Measurements from ENCODE around the gene SUN1.
A peak's percentile ranks its signal among the peaks of the same experiment; 100 is the strongest.

SUN1 gene

DNA sequence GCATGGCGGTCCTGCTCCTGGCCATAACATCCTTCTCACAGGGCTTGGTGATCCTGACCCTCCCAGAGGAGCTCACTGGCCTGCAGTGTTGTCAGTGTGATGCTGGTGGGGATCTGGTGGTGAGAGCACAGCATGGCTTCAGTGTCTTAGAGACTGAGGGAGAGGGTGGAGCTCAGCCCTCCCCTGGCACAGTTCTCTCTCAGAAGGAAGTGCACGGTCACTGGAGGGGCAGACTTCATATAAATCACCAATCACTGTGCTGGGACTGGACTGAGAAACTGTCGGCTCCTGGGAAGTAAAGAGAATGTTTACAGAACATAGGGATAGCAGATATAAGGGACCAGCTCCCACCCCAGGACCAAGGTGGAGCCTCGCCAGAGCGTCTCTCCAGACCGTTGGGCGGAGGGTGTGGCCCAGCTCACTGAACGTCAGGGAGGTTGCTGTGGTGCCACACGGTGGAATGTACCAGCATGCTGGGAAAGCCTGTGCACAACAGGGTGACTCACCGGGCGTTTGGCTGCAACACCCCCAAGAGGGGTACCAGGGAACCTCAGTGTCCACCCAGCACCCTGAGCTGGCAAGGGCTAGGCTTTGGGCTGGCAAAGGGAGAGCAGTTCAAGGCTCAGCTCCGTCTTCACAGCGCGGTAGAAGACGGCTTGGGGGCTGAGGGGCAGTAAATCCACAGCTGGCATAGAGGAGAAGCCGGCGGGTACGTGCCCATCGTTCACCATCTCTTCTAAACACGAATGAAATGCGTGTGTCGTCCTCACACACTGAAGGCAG lies 35.3 kb downstream of the SUN1 start:
- no peak for TF ChIP-seq ZNF843 (tag by site-specific recombination; IDR thresholded peaks at IDR 0.05)
- TF ChIP-seq, protein P1, sequence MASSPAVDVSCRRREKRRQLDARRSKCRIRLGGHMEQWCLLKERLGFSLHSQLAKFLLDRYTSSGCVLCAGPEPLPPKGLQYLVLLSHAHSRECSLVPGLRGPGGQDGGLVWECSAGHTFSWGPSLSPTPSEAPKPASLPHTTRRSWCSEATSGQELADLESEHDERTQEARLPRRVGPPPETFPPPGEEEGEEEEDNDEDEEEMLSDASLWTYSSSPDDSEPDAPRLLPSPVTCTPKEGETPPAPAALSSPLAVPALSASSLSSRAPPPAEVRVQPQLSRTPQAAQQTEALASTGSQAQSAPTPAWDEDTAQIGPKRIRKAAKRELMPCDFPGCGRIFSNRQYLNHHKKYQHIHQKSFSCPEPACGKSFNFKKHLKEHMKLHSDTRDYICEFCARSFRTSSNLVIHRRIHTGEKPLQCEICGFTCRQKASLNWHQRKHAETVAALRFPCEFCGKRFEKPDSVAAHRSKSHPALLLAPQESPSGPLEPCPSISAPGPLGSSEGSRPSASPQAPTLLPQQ (tag by site-specific recombination; IDR thresholded peaks at IDR 0.05) = no peak
- TF ChIP-seq, protein P2, sequence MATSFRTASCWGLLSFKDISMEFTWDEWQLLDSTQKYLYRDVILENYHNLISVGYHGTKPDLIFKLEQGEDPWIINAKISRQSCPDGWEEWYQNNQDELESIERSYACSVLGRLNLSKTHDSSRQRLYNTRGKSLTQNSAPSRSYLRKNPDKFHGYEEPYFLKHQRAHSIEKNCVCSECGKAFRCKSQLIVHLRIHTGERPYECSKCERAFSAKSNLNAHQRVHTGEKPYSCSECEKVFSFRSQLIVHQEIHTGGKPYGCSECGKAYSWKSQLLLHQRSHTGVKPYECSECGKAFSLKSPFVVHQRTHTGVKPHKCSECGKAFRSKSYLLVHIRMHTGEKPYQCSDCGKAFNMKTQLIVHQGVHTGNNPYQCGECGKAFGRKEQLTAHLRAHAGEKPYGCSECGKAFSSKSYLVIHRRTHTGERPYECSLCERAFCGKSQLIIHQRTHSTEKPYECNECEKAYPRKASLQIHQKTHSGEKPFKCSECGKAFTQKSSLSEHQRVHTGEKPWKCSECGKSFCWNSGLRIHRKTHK (tag by site-specific recombination; IDR thresholded peaks at IDR 0.05) = no peak
- no peak for TF ChIP-seq FEZF1 (tag by site-specific recombination; IDR thresholded peaks at IDR 0.05)
- TF ChIP-seq, protein P3, sequence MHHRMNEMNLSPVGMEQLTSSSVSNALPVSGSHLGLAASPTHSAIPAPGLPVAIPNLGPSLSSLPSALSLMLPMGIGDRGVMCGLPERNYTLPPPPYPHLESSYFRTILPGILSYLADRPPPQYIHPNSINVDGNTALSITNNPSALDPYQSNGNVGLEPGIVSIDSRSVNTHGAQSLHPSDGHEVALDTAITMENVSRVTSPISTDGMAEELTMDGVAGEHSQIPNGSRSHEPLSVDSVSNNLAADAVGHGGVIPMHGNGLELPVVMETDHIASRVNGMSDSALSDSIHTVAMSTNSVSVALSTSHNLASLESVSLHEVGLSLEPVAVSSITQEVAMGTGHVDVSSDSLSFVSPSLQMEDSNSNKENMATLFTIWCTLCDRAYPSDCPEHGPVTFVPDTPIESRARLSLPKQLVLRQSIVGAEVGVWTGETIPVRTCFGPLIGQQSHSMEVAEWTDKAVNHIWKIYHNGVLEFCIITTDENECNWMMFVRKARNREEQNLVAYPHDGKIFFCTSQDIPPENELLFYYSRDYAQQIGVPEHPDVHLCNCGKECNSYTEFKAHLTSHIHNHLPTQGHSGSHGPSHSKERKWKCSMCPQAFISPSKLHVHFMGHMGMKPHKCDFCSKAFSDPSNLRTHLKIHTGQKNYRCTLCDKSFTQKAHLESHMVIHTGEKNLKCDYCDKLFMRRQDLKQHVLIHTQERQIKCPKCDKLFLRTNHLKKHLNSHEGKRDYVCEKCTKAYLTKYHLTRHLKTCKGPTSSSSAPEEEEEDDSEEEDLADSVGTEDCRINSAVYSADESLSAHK (tag by site-specific recombination; IDR thresholded peaks at IDR 0.05) = no peak
- TF ChIP-seq KLF1 (tag by site-specific recombination; IDR thresholded peaks at IDR 0.05) = peak; percentile 55
- TF ChIP-seq ZNF138 (tag by site-specific recombination; IDR thresholded peaks at IDR 0.05; ENCODE audit: borderline replicate concordance) = no peak
- TF ChIP-seq, protein P4, sequence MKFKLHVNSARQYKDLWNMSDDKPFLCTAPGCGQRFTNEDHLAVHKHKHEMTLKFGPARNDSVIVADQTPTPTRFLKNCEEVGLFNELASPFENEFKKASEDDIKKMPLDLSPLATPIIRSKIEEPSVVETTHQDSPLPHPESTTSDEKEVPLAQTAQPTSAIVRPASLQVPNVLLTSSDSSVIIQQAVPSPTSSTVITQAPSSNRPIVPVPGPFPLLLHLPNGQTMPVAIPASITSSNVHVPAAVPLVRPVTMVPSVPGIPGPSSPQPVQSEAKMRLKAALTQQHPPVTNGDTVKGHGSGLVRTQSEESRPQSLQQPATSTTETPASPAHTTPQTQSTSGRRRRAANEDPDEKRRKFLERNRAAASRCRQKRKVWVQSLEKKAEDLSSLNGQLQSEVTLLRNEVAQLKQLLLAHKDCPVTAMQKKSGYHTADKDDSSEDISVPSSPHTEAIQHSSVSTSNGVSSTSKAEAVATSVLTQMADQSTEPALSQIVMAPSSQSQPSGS (tag by site-specific recombination; IDR thresholded peaks at IDR 0.05; ENCODE audit: low read depth) = no peak
- no peak for TF ChIP-seq ZNF324 (tag by site-specific recombination; IDR thresholded peaks at IDR 0.05)
- no peak for TF ChIP-seq ZNF2 (tag by site-specific recombination; IDR thresholded peaks at IDR 0.05)
- peak; percentile 38 for TF ChIP-seq ZIC2 (tag by site-specific recombination; IDR thresholded peaks at IDR 0.05)
- TF ChIP-seq, protein P5, sequence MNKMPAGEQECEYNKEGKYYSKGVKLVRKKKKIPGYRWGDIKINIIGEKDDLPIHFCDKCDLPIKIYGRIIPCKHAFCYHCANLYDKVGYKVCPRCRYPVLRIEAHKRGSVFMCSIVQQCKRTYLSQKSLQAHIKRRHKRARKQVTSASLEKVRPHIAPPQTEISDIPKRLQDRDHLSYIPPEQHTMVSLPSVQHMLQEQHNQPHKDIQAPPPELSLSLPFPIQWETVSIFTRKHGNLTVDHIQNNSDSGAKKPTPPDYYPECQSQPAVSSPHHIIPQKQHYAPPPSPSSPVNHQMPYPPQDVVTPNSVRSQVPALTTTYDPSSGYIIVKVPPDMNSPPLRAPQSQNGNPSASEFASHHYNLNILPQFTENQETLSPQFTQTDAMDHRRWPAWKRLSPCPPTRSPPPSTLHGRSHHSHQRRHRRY (tag by site-specific recombination; IDR thresholded peaks at IDR 0.05) = no peak
- no peak for TF ChIP-seq MEIS1 (CRISPR knock-in tag; IDR thresholded peaks at IDR 0.05; ENCODE audit: borderline replicate concordance)
- TF ChIP-seq ZNF202 (tag by site-specific recombination; IDR thresholded peaks at IDR 0.05; ENCODE audit: borderline replicate concordance) = no peak
- no peak for TF ChIP-seq ZNF433 (tag by site-specific recombination; IDR thresholded peaks at IDR 0.05; ENCODE audit: low read depth)
- TF ChIP-seq ZNF521 (tag by site-specific recombination; IDR thresholded peaks at IDR 0.05) = no peak
- no peak for TF ChIP-seq ZNF623 (tag by site-specific recombination; IDR thresholded peaks at IDR 0.05)
- no peak for TF ChIP-seq ZFHX2 (tag by site-specific recombination; conservative IDR thresholded peaks at IDR 0.05)
- no peak for TF ChIP-seq ZNF514 (tag by site-specific recombination; IDR thresholded peaks at IDR 0.05)
- no peak for TF ChIP-seq ZNF791 (tag by site-specific recombination; IDR thresholded peaks at IDR 0.05)
- no peak for TF ChIP-seq ZNF426 (tag by site-specific recombination; IDR thresholded peaks at IDR 0.05)
- TF ChIP-seq YY2 (tag by site-specific recombination; IDR thresholded peaks at IDR 0.05) = no peak
- TF ChIP-seq SP2 (tag by site-specific recombination; IDR thresholded peaks at IDR 0.05) = peak; percentile 20
- no peak for TF ChIP-seq ZBTB20 (tag by site-specific recombination; IDR thresholded peaks at IDR 0.05)
- TF ChIP-seq, protein P6, sequence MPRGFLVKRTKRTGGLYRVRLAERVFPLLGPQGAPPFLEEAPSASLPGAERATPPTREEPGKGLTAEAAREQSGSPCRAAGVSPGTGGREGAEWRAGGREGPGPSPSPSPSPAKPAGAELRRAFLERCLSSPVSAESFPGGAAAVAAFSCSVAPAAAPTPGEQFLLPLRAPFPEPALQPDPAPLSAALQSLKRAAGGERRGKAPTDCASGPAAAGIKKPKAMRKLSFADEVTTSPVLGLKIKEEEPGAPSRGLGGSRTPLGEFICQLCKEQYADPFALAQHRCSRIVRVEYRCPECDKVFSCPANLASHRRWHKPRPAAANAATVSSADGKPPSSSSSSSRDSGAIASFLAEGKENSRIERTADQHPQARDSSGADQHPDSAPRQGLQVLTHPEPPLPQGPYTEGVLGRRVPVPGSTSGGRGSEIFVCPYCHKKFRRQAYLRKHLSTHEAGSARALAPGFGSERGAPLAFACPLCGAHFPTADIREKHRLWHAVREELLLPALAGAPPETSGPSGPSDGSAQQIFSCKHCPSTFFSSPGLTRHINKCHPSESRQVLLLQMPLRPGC (tag by site-specific recombination; IDR thresholded peaks at IDR 0.05) = no peak
- Histone ChIP-seq H3K9me3 (ENCODE audit: control insufficient read depth, insufficient read depth, low read depth, low read length) (no peaks in the 10 kb centered on the region), H3K36me3 (ENCODE audit: control insufficient read depth in 2 of 2, insufficient read depth in 1 of 2, low read length in 2 of 2) (peaks cover 17 to 60% of the 10 kb centered on the region in 2 experiments; a peak in 2 of 3 replicates), H3K27ac (ENCODE audit: extremely low read depth, low read depth, low read length) (no peak overlapping the region), H3K4me3 (ENCODE audit: low read depth, low read length) (no peak overlapping the region), H3K4me1 (ENCODE audit: control insufficient read depth, insufficient read depth, low read length) (no peaks in the 10 kb centered on the region)
- CTCF ChIA-PET = no interaction called here
- POLR2A ChIA-PET = interaction anchor here (0.6 kb wide), 1 partner anchor 343 kb away, joined by 3 read pairs; no protein-coding TSS in a partner anchor

All from HEK293 (cell line).